ENCODE results near the gene PDRG1. TPM values are rescaled to one million over a fixed set of nuclear protein-coding genes. Genes with fewer than 3 reads are reported as not detected.
"Not testable (repeated sequence)": the region's sequence is repeated elsewhere in the genome, so short reads cannot be mapped to it uniquely, and the experiment has no call there.

PDRG1 gene
- total RNA-seq, 2 experiments from 2014 or later = 12.9 to 13.9 TPM

DNA sequence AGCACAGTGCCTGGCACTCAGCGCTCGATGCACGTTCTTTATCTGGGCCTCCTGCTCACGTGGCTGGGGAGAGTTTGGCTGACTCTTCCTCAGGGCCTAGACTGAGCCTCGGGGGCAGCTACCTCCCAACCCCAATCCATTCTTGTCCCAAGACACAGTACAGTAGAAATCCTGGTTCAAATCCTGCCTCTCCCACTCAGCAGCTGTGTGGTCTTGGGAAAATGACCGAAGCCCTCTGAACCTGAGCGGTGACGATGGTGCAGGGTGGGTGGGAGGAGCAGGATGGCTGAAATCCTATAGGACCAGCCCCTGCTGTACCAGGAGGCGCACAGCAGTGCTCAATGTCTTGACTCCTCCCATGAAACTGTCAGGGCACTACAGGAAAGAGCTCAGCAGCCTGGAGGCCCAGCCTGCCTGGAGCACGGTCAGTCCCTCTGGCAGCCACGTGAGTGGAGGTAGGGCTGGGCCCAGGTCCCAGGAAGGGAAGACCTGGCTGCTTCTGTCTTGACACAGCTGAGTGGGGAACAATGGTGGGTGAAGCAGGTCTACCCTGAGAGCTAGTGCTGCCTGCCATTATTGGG is 31.5 kb downstream of the PDRG1 start:
- Mint-ChIP-seq H3K27me3 (peaks cover 19% of the 10 kb centered on the region), H3K9me3 (no peaks in the 10 kb centered on the region), H3K4me1 (peaks cover 4% of the 10 kb centered on the region), H3K36me3 (ENCODE audit: low read depth) (no peaks in the 10 kb centered on the region), H3K4me3 (no peak overlapping the region), H3K27ac (no peak overlapping the region)
- ChIA-PET POLR2A (no interaction called here), CTCF (interaction anchor here (1.2 kb wide), 1 partner anchor 24 kb away, joined by 3 read pairs; no protein-coding TSS in a partner anchor)
- no peak for DNase-seq

DNA sequence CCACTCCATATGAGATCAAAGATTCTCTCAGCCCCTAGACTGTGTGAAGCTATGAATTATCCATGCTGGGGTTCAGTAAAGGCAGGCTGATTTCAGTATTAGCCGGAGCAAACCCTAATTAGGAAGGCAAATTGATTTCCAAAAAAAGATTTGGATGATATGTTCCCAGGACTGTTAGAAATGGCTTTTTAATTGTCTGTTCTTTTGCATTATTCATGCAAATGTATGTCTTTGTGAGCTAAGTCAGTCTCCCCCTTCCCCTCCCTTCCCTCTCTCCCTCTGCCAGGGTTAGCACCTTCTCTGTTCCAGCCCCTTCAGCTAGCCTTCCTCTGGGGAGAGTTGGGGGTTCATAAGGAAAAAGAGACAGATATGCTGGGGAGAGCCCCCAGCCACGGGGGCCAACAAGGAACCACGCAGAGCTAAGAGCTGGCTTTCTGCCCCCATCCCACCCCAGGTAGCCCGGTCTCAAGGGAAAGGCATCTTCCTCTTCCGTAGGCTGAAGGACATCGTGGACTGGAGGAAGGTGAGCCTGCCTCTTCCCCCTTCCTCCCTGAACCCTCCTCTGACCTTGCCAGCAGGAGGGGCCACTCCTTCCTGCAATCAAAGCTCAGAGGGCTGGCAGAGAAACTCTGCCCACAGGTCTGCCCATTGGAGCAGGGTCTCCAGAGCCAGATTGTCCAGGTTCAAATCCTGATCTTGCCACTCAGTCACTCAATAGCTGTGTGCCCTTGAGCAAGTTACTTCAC is 32.3 kb downstream of the PDRG1 start:
- peaks cover 19% of the 10 kb centered on the region for H3K27me3 Mint-ChIP-seq
- H3K27ac Mint-ChIP-seq = no peak overlapping the region
- no peak for DNase-seq
- H3K36me3 Mint-ChIP-seq (ENCODE audit: low read depth) = no peaks in the 10 kb centered on the region
- ChIA-PET CTCF (interaction anchor here (0.9 to 1.2 kb wide), 3 partner anchors 11 to 96 kb away, joined by 3 read pairs; no protein-coding TSS in a partner anchor), POLR2A (no interaction called here)
- no peaks in the 10 kb centered on the region for H3K9me3 Mint-ChIP-seq
- no peak overlapping the region for H3K4me3 Mint-ChIP-seq
- H3K4me1 Mint-ChIP-seq = peaks cover 4% of the 10 kb centered on the region

DNA sequence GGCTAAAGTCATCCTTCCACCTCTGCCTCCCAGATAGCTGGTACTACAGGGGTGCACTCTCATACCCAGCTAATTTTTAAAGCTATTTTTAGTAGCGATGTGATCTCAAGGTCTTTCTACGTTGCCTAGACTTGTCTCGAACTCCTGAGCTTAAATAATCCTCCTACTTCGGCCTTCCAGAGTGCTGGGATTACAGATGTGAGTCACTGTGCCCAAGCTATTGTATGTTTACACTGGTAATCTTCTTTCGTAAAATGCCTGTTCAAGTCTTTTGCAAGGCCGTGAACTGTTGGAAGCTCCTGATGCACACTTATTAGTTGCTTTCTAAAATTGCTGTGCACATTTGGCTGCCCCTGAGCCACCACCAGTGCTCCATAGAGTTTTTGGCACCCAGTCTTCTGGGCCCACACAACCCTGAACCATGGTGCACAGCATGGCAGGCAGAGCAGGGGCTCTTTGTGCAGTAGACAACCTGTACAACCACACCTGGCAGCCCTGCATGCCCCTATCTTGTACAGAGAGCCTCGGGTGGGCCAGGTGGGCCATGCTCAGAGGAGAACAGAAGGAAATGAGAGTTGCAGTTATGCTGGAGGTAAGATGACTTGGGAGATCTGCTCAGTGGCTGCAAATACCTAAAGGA is 33.3 kb downstream of the PDRG1 start:
- ChIA-PET CTCF (interaction anchor here (1.0 to 1.4 kb wide), 2 partner anchors 8 to 10 kb away, joined by 3 read pairs; no protein-coding TSS in a partner anchor), POLR2A (no interaction called here)
- peaks cover 19% of the 10 kb centered on the region for H3K27me3 Mint-ChIP-seq
- H3K27ac Mint-ChIP-seq = no peak overlapping the region
- no peak overlapping the region for H3K4me3 Mint-ChIP-seq
- H3K9me3 Mint-ChIP-seq = no peaks in the 10 kb centered on the region
- no peaks in the 10 kb centered on the region for H3K36me3 Mint-ChIP-seq (ENCODE audit: low read depth)
- no peak for DNase-seq
- H3K4me1 Mint-ChIP-seq = peaks cover 4% of the 10 kb centered on the region

DNA sequence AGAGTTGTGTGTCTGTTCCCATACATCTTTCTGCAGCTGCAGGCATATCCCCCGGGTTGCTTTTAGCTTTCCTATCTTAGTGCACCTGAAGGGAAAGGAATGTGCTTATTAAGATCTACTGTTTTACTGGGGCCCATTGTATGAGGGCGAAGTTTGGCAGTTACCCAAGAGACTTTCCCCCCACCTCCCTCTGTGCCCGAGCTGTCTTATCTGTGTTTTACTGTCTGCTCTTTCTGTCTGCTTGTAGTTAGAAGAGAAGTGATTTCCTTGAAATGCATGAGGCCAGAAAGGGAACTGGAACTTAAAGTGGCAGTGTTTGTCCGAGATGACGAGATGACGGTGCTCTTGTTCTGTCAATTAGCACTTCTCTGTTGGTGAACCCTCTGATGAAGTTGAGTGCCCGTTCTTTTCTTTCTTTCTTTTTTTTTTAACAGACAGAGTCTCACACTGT is 33.9 kb downstream of the PDRG1 start:
- not testable (repeated sequence) for H3K36me3 Mint-ChIP-seq (ENCODE audit: low read depth); DNase-seq
- CTCF ChIA-PET = interaction anchor here (1.4 kb wide), 1 partner anchor 9 kb away, joined by 3 read pairs; no protein-coding TSS in a partner anchor

DNA sequence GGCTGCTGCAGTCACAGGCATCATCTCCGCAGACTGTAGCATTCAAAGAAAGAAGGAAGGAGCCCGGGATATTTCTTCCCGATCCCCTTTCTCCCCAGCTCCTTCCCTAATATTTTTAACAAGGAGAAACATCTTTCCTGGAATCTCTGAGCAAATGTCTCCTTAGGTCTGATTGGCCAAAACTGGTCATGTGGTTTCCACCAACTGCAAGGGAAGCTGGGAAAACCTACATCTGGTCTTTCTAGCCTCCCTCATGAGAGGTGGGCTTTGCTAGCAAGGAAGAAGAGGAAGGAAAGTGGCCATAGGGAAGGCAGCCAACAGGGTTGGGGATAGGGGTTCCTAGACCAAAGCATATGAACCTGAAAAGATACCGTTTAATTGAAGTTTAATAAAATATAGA is 35.1 kb downstream of the PDRG1 start:
- DNase-seq = no peak
- Mint-ChIP-seq H3K27ac (no peak overlapping the region), H3K9me3 (no peaks in the 10 kb centered on the region), H3K4me1 (peaks cover 4% of the 10 kb centered on the region), H3K4me3 (no peak overlapping the region), H3K27me3 (peaks cover 19% of the 10 kb centered on the region), H3K36me3 (ENCODE audit: low read depth) (no peaks in the 10 kb centered on the region)
- CTCF ChIA-PET = no interaction called here
- POLR2A ChIA-PET = no interaction called here

More for the DNA sequence above, 33.9 kb downstream of the PDRG1 start:
- H3K27ac Mint-ChIP-seq, H3K9me3 Mint-ChIP-seq, POLR2A ChIA-PET, H3K4me1 Mint-ChIP-seq, H3K4me3 Mint-ChIP-seq: not testable (repeated sequence)
- peaks cover 19% of the 10 kb centered on the region for H3K27me3 Mint-ChIP-seq

DNA sequence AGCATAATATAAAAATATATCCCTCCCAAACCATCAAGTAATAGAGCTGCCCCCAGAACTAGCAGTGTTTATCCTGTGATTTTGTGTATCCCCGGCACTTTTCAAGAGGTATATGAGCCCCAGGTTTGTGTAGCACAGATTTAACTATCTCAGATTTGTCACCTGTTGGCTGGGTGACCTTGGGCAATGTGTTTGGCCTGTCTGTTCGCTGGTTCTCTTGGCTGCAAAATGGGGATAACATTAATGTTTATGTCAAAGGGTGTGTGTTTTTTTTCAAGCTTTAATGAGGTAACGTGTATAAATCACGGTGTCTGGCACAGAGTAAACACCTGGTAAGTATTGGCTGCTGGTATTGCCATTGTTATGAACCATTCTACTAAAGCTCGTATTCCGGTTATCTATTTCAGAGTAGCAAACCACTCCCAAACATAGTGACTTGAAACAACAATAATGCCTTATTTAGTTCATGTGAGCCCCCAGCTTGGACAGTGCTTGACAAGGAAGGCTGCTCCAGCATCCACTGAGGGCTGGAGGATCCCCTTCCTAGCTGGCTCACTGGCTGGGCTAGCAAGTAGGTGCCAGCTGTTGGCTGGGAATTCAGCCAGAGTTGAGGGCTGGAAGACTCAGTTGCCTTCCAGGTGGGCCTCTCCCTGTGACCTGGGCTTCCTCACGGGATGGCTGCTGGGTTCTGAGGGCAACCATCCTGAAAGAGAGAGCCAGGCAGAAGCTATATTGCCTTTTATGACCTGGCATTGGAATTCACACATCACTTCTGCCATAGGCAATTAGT is 36.2 kb downstream of the PDRG1 start:
- H3K4me3 Mint-ChIP-seq = no peak overlapping the region
- CTCF ChIA-PET = no interaction called here
- DNase-seq = no peak

DNA sequence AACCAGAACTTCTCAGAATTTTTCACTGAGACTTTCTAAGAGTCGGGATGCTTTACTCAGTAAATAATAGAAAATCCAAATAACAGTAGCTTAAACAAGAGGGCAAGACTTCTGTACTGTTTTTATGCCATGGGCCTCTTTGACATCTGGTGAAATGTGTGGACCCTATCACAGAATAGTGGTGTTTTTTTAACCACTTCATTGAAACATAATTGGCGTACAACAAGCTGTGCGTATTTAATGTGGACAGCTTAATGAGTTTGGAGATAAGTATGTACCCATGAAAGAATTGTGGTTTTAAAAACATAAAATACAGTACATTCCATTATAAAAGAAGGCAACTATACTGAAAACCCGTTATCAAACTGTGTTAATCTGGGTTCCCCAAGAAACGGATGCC is 37.7 kb downstream of the PDRG1 start:
- no peak overlapping the region for H3K27ac Mint-ChIP-seq
- CTCF ChIA-PET = no interaction called here
- peaks cover 4% of the 10 kb centered on the region for H3K4me1 Mint-ChIP-seq
- no peaks in the 10 kb centered on the region for H3K9me3 Mint-ChIP-seq
- no peak overlapping the region for H3K4me3 Mint-ChIP-seq
- no peak for DNase-seq
- POLR2A ChIA-PET = no interaction called here
- no peaks in the 10 kb centered on the region for H3K36me3 Mint-ChIP-seq (ENCODE audit: low read depth)
- H3K27me3 Mint-ChIP-seq = peaks cover 17% of the 10 kb centered on the region

More for the DNA sequence above, 36.2 kb downstream of the PDRG1 start:
- Mint-ChIP-seq H3K27ac (no peak overlapping the region), H3K36me3 (ENCODE audit: low read depth) (no peaks in the 10 kb centered on the region), H3K9me3 (no peaks in the 10 kb centered on the region), H3K27me3 (peaks cover 19% of the 10 kb centered on the region), H3K4me1 (peaks cover 4% of the 10 kb centered on the region)
- POLR2A ChIA-PET = no interaction called here

DNA sequence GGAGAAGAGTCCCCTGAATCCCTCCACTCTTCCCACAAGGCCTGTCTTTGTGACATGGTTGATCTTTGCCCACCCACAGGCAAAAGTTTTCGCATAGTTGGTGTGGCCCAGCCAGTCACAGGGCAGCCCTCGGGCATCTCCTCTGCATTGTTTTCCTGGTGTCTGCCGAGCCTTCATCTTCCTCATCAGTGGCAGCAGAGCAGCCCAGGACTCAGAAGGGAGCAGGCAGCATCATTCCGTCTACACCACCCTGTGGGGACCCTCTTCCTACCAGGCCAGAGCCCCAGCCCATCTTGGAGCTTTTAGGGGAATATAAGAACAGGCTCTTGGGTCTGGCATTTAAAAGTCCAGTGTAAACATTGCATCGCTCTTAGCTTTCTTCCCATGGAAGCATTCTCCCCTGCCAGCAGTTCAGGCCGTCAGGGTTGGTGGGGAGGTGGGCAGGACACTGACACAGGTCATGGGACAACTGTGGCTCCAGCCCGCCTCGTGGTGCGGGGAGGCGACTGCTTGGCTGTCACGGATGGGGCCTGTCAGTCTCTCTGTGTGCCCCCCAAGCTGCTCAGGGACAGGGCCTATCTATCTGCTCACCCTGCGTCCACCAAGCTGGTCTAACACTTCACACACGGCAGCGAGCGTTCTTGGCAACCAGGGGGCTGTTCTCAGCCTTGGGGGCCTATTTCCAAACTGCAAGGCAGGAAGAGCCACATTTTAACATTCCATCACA is 38.3 kb downstream of the PDRG1 start:
- H3K27ac Mint-ChIP-seq = no peak overlapping the region
- CTCF ChIA-PET = no interaction called here
- H3K4me3 Mint-ChIP-seq = no peak overlapping the region

DNA sequence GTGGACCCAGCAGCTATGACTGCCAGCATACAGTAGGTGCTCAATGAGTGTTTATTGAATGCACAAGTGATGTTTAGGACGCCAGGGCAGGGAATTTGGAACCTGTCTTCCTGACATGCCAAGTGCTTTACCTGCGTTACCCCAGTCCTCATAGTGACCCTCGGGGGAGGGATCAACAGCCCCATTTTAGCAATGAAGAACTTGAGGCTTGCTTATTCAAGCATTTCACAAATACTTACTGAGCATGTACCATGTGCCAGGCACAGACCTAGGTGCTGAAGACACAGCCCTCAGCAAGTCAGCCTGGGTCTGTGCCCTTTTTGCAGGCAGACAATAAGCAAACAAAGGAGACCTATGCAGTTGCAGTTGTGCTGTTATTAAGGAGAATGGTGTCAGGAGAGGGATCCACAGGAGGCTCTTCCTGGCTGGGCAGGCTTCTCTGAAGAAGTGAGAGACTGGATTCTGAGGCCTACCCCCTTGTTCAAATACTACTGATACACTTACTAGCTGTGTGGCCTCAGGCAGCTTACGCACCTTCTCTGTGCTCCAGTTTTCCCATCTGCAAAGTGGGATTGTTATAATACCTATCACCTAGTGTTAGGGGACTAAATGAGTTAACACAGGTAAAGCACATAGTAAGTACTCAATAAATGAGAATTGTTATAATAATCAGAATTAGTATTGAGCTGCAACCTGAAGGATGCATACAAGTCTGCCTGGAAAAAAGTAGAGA is 41.6 kb downstream of the PDRG1 start:
- CTCF ChIA-PET = no interaction called here
- no peaks in the 10 kb centered on the region for H3K4me1 Mint-ChIP-seq
- POLR2A ChIA-PET = no interaction called here
- H3K4me3 Mint-ChIP-seq = no peak overlapping the region
- no peaks in the 10 kb centered on the region for H3K36me3 Mint-ChIP-seq (ENCODE audit: low read depth)
- no peaks in the 10 kb centered on the region for H3K27me3 Mint-ChIP-seq
- H3K27ac Mint-ChIP-seq = no peak overlapping the region
- DNase-seq = no peak
- no peaks in the 10 kb centered on the region for H3K9me3 Mint-ChIP-seq

More for the DNA sequence above, 38.3 kb downstream of the PDRG1 start:
- Mint-ChIP-seq H3K4me1 (peaks cover 4% of the 10 kb centered on the region), H3K27me3 (peaks cover 11% of the 10 kb centered on the region), H3K9me3 (no peaks in the 10 kb centered on the region), H3K36me3 (ENCODE audit: low read depth) (no peaks in the 10 kb centered on the region)
- no peak for DNase-seq
- POLR2A ChIA-PET = no interaction called here

DNA sequence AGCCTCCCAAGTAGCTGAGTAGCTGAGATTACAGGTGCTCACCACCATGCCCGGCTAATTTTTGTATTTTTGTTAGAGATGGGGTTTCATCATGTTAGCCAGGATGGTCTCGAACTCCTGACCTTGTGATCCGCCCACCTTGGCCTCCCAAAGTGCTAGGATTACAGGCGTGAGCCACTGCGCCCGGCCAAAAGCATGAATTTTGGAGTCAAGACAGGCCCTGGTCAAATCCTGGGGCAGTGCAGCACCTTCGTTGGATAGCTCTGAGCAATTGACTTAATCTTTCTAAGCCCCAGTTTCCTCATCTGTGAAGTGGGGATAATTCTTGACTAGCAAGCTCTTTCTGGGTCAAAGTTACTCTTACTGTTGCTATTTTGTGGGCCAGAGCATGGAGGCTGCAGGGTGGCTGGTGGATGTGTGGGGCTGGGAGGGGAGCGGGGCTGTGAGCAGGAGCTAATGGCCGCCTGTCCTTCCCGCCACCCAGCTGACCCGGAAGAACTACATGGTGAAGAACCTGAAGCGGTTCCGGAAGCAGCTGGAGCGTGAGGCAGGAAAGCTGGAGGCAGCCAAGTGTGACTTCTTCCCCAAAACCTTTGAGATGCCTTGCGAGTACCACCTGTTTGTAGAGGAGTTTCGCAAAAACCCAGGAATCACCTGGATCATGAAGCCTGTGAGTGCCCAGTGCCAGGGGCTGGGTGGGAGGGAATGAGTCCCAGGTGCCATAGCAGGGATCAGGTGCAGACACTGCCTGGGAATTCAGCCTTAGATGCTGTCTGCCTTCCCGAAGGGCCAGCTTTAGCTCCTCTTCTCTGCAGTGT is 42.4 kb downstream of the PDRG1 start:
- CTCF ChIA-PET = no interaction called here
- Mint-ChIP-seq H3K4me3 (no peak overlapping the region), H3K4me1 (no peaks in the 10 kb centered on the region), H3K36me3 (ENCODE audit: low read depth) (no peaks in the 10 kb centered on the region), H3K27me3 (peaks cover 2% of the 10 kb centered on the region), H3K9me3 (no peaks in the 10 kb centered on the region), H3K27ac (no peak overlapping the region)
- POLR2A ChIA-PET = no interaction called here
- DNase-seq = no peak

DNA sequence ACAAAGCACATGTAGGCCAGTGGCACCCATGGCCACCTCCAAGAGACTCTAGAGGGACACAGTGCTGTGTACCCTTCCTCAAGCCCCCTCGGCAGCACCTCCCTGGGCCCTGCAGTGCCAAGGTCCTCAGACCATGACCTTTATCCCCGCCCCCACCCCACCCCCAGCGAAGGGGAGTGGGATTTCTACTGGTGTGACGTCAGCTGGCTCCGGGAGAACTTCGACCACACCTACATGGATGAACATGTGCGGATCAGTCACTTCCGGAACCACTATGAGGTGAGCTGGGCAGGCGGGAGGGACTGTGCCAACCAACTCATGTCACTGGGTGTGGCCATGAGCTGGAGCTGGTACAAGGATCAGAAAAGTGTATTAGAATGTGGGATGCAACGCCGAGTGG is 43.4 kb downstream of the PDRG1 start:
- POLR2A ChIA-PET = no interaction called here
- Mint-ChIP-seq H3K9me3 (no peaks in the 10 kb centered on the region), H3K27ac (no peak overlapping the region), H3K4me3 (no peak overlapping the region), H3K4me1 (no peaks in the 10 kb centered on the region), H3K27me3 (peaks cover 4% of the 10 kb centered on the region), H3K36me3 (ENCODE audit: low read depth) (no peaks in the 10 kb centered on the region)
- no peak for DNase-seq
- CTCF ChIA-PET = interaction anchor here (0.6 kb wide), 1 partner anchor 11 kb away, joined by 3 read pairs; no protein-coding TSS in a partner anchor

Data from activated CD4-positive, alpha-beta T cell treated with anti-CD3 and anti-CD28 coated beads, Interleukin-2, amount 10 ng/mL, durations not matched to agents 7 days and 5 days (primary cell).